ENCODE results near the gene KANK2.

Gene KANK2

GRCh38 chr19:11191934-11192333, 5.4 kb downstream of the KANK2 start:
- Histone ChIP-seq H2AFZ (ENCODE audit: low read length) (no peak overlapping the region), H3K4me2 (ENCODE audit: low read length) (peak overlapping the region; percentile 24; the same call in 1 of the 2 replicates), H3K4me1 (ENCODE audit: insufficient read depth, low read length, severe bottlenecking) (peaks cover 88% of the 10 kb centered on the region), H3K27ac (ENCODE audit: low read depth, low read length, poor library complexity, severe bottlenecking) (peak overlapping the region; percentile 92), H4K20me1 (ENCODE audit: insufficient read depth, low read length) (no peaks in the 10 kb centered on the region), H3K36me3 (ENCODE audit: insufficient read depth, low read length) (peaks cover 56% of the 10 kb centered on the region), H3F3A (ENCODE audit: insufficient read depth, low read length) (no peaks in the 10 kb centered on the region), H3K9ac (ENCODE audit: low read length) (no peak overlapping the region), H3K9me3 (ENCODE audit: low read length) (no peaks in the 10 kb centered on the region), H3K9me2 (ENCODE audit: low read depth, low read length) (no peaks in the 10 kb centered on the region), H3K4me3 (ENCODE audit: low read depth, low read length, poor library complexity, severe bottlenecking) (peak overlapping the region; percentile 9), H3K79me2 (ENCODE audit: insufficient read depth, low read length) (no peaks in the 10 kb centered on the region), H3K27me3 (ENCODE audit: insufficient read depth, low read length) (no peaks in the 10 kb centered on the region)
- TF ChIP-seq, protein P1, sequence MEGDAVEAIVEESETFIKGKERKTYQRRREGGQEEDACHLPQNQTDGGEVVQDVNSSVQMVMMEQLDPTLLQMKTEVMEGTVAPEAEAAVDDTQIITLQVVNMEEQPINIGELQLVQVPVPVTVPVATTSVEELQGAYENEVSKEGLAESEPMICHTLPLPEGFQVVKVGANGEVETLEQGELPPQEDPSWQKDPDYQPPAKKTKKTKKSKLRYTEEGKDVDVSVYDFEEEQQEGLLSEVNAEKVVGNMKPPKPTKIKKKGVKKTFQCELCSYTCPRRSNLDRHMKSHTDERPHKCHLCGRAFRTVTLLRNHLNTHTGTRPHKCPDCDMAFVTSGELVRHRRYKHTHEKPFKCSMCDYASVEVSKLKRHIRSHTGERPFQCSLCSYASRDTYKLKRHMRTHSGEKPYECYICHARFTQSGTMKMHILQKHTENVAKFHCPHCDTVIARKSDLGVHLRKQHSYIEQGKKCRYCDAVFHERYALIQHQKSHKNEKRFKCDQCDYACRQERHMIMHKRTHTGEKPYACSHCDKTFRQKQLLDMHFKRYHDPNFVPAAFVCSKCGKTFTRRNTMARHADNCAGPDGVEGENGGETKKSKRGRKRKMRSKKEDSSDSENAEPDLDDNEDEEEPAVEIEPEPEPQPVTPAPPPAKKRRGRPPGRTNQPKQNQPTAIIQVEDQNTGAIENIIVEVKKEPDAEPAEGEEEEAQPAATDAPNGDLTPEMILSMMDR (IDR thresholded peaks at IDR 0.05; ENCODE audit: low read length): no peak
- TF ChIP-seq EZH2 (IDR thresholded peaks at IDR 0.05; ENCODE audit: borderline replicate concordance, low read length): no peak

- Histone ChIP-seq H3F3A (ENCODE audit: insufficient read depth, low read length) (no peaks in the 10 kb centered on the region), H3K9me2 (ENCODE audit: low read depth, low read length) (no peaks in the 10 kb centered on the region), H4K20me1 (ENCODE audit: insufficient read depth, low read length) (no peaks in the 10 kb centered on the region), H3K27ac (ENCODE audit: low read depth, low read length, poor library complexity, severe bottlenecking) (peak overlapping the region; percentile 92), H3K4me1 (ENCODE audit: insufficient read depth, low read length, severe bottlenecking) (peaks cover 91% of the 10 kb centered on the region), H3K36me3 (ENCODE audit: insufficient read depth, low read length) (peaks cover 56% of the 10 kb centered on the region), H2AFZ (ENCODE audit: low read length) (no peak overlapping the region), H3K4me2 (ENCODE audit: low read length) (peak overlapping the region; percentile 24; the same call in 1 of the 2 replicates), H3K9me3 (ENCODE audit: low read length) (no peaks in the 10 kb centered on the region), H3K27me3 (ENCODE audit: insufficient read depth, low read length) (no peaks in the 10 kb centered on the region), H3K9ac (ENCODE audit: low read length) (no peak overlapping the region; the same call in 1 of the 2 replicates), H3K79me2 (ENCODE audit: insufficient read depth, low read length) (no peaks in the 10 kb centered on the region), H3K4me3 (ENCODE audit: low read depth, low read length, poor library complexity, severe bottlenecking) (peak overlapping the region; percentile 9)
- no peak for TF ChIP-seq EZH2 (IDR thresholded peaks at IDR 0.05; ENCODE audit: borderline replicate concordance, low read length)
- TF ChIP-seq, protein P1 (IDR thresholded peaks at IDR 0.05; ENCODE audit: low read length): no peak
These were observed 6.0 kb downstream of the KANK2 start for GRCh38 chr19:11191273-11191755.

DNA sequence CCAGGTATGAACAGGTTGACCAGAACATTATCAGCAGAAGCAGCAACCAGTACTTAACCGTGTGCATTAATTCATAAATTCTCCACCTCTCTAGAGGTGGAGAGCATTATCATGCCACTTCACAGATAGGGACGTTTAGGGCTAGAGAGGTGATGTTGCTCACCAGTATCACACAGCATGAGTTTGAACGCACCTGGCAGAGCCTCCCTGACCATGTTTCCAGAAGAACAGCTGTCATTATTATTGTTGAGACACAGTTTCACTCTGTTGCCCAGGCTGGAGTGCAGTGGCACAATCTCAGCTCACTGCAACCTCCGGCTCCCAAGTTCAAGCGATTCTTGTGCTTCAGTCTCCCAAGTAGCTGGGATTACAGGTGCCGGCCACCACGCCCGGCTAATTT, 6.8 kb downstream of the KANK2 start:
- H3K79me2 ChIP-seq (ENCODE audit: insufficient read depth, low read length): no peaks in the 10 kb centered on the region
- H3K4me1 ChIP-seq (ENCODE audit: insufficient read depth, low read length, severe bottlenecking): peaks cover 92% of the 10 kb centered on the region
- H3K9ac ChIP-seq (ENCODE audit: low read length): peak overlapping the region; percentile 28; the same call in 1 of the 2 replicates
- peak overlapping the region; percentile 92 for H3K27ac ChIP-seq (ENCODE audit: low read depth, low read length, poor library complexity, severe bottlenecking)
- H3K27me3 ChIP-seq (ENCODE audit: insufficient read depth, low read length): no peaks in the 10 kb centered on the region
- no peak overlapping the region for H2AFZ ChIP-seq (ENCODE audit: low read length)
- H3K9me2 ChIP-seq (ENCODE audit: low read depth, low read length): no peaks in the 10 kb centered on the region
- H3K36me3 ChIP-seq (ENCODE audit: insufficient read depth, low read length): peaks cover 54% of the 10 kb centered on the region
- no peak for TF ChIP-seq EZH2 (IDR thresholded peaks at IDR 0.05; ENCODE audit: borderline replicate concordance, low read length)
- TF ChIP-seq, protein P1 (IDR thresholded peaks at IDR 0.05; ENCODE audit: low read length): no peak
- H3K4me3 ChIP-seq (ENCODE audit: low read depth, low read length, poor library complexity, severe bottlenecking): peak overlapping the region; percentile 11
- H3K4me2 ChIP-seq (ENCODE audit: low read length): peak overlapping the region; percentile 53; the same call in 1 of the 2 replicates
- H3F3A ChIP-seq (ENCODE audit: insufficient read depth, low read length): peaks cover 2% of the 10 kb centered on the region; the same call in 1 of the 2 replicates
- H4K20me1 ChIP-seq (ENCODE audit: insufficient read depth, low read length): no peaks in the 10 kb centered on the region
- H3K9me3 ChIP-seq (ENCODE audit: low read length): no peaks in the 10 kb centered on the region

Data from OCI-LY1 (cell line).